GM19372 (cell line): ENCODE measurements around the gene NQO1.
"Not testable (repeated sequence)": the region's sequence is repeated elsewhere in the genome, so short reads cannot be mapped to it uniquely, and the experiment has no call there.

Experiments
- ATAC-seq: cut with Tn5 transposase; IDR thresholded peaks from one replicate; pipeline ENCODE4 v1.9.1; 2021; ENCODE audit warnings: mild to moderate bottlenecking, low read depth, moderate library complexity; ENCODE audit not compliant: unreplicated experiment

The NQO1 gene

DNA sequence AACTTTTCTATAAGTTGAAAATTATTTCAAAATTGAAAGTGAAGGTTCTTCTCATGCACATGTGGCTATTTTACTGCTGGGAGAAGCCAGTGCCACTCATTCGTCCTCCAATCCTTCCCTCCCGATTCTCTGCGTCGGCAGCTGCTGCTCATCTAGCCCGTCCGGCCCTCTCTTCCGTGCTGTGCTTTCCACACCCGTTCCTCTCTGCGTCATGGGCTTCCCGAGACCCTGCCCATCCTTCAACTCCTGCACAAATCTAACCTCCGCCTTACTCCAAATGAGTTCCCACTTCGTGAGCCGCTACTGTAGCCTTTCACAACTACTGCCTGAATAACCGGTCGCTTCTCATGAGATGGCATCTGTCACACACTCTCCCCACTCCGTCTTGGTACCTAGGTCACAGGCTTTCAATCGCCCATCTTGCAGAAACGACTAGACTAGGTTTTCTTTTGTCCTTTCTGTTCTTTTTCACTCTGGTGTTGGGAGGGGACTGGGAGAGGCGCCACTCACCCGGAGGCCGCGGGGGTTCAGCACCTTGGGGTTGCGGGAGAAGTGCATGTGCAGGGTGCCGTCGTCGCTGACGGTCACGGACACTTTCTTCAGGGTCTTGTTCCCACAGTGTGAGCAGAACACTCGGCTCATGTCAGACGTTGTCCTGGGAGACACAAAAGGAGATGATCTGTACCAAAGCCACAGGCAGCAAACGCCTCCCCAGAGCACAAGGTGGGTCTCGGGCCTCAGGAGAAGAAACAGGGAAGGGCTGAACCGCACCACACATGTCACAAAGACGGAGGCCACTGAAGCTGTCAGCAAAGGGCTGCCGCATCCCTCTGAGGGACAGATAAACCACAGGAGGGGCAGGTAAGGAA, 18.2 kb upstream of the NQO1 start:
- ATAC-seq = no peak

DNA sequence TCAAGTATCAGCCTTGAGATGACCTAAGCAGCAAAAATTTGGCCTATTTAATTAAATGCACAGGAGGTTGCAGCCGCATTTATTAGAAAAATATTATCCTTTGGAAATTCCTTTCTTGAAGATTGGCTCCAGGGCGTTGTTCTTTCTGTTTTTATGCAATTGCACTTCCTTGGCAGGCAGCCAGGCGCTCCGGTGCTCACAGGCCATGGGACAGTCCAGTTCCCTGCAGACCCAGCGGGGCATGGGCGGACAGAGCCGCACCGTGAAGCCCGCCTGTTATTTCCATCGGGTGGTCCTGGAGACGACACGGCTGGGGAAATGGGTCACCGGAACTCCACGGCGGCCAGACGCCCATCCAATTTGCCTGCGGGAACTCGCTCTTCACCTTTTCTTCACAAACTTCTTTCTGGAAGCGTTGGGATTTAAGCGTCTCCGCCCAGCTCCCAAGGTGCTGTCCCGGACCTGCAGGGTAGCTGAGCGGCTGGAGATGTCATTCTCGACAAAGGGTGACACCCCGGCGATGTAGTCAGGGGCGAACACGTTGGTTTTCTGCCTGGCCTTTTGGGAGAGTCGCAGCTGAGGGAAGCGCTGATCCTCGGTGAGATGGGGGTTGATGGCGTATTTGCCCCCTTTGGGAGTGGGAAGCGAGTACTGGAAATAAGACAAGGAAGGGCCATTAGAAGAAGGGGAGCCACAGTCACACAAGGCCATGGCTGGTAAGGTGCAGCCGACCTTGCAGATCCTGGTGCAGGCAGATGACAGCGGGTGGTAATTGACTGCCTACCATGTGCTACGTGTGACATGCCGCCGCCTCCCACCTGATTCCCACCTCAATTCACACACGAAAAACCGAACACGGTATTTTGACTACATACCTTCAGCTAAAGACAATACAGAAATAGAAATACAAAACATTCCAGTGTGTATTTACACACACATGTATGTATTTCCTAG, 15.9 kb upstream of the NQO1 start:
- ATAC-seq = no peak

- no peak for ATAC-seq
Measured at GRCh38 chr16:69741519-69741918, 15.2 kb upstream of the NQO1 start.

- no peak for ATAC-seq
Measured at GRCh38 chr16:69732101-69732500, 5.7 kb upstream of the NQO1 start.

DNA sequence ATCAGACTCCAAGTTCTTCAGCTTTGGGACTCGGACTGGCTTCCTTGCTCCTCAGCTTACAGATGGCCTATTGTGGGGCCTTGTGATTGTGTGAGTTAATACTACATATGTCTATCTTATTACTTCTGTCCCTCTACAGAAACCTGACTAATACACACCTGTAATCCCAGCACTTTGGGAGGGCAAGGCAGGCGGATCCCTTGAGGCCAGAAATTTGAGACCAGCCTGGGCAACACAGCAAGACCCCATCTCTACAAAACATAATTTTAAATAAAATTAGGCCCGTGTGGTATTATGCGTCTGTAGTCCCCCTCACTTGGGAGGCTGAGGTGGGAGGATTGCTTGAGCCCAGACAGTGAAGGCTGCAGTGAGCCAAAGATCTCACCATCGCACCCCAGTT, 4.9 kb upstream of the NQO1 start:
- ATAC-seq = not testable (repeated sequence)

DNA sequence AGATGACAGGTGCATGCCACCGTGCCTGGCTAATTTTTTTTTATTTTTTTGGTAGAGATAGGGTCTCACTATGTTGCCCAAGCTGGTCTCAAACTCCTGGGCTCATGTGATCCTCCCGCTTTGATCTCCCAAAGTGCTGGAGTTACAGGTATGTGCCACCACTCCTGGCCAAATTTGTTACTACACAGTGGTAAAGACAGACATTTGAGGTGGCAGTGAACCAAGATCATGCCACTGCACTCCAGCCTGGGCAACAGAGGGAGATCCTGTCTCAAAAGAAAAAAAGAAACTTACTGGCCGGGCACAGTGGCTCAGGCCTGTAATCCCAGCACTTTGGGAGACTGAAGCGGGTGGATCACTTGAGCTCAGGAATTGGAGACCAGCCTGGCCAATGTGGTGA, 2.7 kb upstream of the NQO1 start:
- not testable (repeated sequence) for ATAC-seq

DNA sequence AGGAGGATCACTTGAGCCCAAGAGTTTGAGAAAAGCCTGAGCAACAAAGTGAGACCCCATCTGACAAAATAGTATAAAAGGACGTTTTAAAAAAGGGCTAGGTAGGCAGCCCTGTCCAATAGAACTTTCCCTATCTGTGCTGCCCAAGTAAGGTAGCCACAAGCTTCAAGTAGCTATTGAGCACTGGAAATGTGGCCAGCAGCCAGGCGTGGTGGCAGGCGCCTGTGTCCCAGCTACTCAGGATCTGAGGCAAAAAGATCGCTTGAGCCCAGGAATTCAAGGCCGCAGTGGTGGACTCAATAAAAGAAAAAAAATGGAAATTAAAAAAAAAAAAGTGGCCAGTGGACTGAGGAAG, 1.5 kb upstream of the NQO1 start:
- no peak for ATAC-seq

DNA sequence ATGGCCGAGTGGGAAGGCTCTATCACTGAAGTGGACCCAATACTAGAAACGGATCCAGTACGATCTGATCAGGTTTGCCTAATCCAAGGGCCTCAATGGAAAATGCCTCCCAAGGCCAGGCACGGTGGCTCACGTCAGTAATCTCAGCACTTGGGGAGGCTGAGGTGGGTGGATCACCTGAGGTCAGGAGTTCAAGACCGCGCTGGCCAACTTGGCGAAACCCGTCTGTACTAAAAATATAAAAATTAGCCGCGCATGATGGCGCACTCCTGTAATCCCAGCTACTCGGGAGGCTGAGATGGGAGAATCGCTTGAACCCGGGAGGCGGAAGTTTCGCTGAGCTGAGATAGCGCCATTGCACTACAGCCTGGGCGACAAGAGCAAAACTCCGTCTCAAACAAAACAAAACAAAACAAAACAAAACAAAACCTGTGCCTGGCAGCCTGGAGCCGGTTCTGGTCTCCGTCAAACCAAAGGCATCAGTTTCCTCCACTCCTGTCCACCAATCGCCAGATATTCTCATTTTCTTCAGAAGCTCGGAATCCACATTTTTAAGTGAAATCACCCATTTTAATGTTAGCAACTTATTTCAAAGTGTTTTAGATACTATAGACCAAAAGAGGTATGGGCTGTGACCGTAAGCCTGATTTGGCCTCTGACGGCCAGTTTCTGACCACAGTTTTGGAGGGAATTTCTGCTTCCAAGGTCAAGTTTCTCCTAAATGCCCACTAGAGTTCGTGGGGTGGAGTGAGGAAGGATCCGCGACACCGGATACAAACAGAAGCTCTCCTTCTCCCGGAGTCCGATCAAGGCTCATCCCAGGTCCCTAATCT, 664 bp downstream of the NQO1 start:
- no peak for ATAC-seq

DNA sequence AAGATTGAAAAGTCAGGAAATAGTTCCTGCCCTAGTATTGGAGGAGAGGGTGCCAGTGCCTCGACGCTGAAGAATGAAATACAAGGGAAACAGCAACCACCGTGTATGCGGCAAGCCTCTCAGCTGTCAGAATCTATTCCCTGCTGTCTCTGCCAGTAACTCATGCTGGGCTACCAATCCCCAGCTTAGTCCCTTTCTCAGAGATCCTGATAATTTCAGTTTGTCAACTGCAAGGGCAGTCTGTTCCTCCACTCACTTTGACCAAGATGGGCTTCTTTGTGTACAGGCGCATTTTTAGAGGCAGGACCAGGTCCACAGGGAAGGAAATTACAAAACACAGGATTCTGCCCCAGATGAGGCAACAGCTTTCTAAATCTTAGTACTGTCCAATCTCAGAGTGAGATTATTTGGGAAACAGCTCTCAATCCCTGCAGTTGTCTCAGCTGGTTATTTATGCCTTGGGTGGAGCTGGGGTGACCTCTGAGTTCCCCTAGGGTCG, 1.3 kb downstream of the NQO1 start:
- no peak for ATAC-seq

GRCh38 chr16:69724414-69724873, 1.9 kb downstream of the NQO1 start:
- no peak for ATAC-seq

- no peak for ATAC-seq
Measured at GRCh38 chr16:69721441-69721957, 4.9 kb downstream of the NQO1 start.

DNA sequence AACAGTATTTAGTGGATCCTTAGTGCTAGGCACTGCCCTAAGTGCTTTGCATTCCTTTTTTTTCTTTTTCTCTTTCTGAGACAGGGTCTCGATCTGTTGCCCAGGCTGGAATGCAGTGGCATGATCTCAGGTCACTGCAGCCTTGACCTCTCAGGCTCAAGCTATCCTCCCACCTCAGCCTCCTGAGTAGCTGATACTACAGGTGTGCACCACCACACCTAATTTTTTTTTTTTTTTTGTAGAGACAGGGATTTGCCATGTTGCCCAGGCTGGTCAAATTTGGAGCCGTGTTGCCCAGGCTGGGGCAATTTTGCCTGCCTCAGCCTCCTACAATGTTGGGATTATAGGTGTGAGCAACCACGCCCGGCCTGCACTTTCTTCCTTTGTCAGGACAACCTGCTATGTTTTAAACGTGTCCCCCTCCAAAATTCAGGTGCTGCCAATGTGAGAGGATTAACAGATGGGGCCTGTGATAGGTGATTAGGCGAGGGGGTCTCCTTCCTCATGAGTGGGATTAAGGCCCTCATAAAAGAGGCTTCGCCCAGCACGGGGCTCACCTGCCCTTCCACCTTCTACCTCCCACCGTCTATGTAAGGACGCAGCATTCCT, 5.4 kb downstream of the NQO1 start:
- ATAC-seq = no peak

DNA sequence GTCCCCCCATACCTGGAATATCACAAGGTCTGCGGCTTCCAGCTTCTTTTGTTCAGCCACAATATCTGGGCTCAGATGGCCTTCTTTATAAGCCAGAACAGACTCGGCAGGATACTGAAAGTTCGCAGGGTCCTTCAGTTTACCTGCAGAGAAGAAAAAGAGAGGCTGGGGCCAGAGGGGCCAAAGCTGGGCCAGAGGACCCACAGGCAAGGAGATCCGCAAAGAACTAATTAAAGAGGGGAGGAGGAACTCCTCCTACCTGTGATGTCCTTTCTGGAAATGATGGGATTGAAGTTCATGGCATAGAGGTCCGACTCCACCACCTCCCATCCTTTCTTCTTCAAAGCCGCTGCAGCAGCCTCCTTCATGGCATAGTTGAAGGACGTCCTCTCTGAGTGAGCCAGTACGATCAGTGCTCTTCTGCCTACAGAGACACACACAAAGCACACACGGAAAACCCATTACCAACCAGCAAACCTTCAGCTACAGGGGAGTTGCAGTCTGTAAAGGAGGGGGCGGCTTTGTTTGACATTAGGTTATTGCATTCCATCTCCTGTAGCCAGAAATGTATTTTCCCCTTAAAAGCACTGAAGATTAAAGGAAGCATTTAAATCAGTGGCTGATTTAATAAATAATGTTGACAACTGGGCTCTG, 8.1 kb downstream of the NQO1 start:
- ATAC-seq = no peak

GRCh38 chr16:69717066-69717465, 9.3 kb downstream of the NQO1 start:
- ATAC-seq = no peak

- no peak for ATAC-seq
Measured at GRCh38 chr16:69712914-69713581, 13.3 kb downstream of the NQO1 start.

GRCh38 chr16:69712277-69712676, 14.1 kb downstream of the NQO1 start:
- ATAC-seq = no peak

DNA sequence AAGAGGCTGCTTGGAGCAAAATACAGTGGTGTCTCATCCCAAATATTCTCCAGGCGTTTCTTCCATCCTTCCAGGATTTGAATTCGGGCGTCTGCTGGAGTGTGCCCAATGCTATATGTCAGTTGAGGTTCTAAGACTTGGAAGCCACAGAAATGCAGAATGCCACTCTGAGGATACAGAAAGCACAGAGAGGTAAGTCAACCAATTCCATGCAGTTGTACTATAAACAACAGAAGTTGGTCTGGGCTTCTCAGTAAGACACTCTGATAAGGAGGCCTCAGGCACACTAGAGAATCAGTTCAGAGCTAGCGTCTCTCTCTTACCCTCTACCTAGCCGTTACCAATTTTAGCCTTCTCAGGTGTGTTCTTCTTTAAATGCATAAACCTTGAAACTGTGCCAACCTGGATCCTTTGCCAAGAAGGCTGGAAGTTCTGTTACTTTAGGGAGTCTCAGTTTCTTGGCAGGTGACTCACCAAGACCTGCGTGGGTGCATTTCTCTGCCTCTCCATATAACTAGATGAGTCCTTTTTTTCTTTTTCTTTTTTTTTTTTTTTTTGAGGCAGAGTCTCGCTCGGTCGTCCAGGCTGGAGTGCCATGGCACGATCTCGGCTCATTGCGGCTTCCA, 15.1 kb downstream of the NQO1 start:
- ATAC-seq = no peak

- no peak for ATAC-seq
Measured at GRCh38 chr16:69709456-69710084, 16.8 kb downstream of the NQO1 start.
